VCaP (cell line): ENCODE results near the gene TUBGCP3.

Source experiments
- H3K27ac ChIP-seq: fragments of 450-650 bp; 2 replicates; pipeline ENCODE4 v1.5.1; 2017
- CTCF ChIP-seq: fragments of 450-650 bp; conservative IDR thresholded peaks from 2 replicates; pipeline ENCODE4 v1.5.1; 2017; ENCODE audit warnings: mild to moderate bottlenecking, moderate library complexity

The TUBGCP3 gene

DNA sequence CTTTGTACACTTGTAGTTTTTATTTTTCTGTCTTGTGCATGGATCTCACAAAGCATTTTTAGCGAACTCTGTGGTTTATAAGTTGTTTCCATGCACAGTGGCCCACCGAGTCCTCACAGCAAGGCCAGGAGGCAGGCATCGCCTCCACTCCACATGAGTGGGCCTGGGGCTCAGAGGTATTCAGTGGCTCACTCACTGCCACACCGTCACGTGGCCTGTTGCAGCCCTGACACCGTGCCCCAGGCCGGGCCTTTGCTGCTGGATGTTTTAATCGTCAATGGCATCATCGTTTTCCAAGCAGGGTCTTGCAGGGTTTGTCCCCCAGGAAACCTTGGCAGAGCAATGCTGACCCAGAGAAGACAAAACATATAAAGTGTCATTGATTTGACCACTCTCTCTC, 152.0 kb downstream of the TUBGCP3 start:
- no peak for TF ChIP-seq CTCF
- no peak overlapping the region for H3K27ac ChIP-seq
